Peyer's patch (tissue), 4 donors: Measurements from ENCODE around the gene HCAR3.
"Not testable (repeated sequence)": the region's sequence is repeated elsewhere in the genome, so short reads cannot be mapped to it uniquely, and the experiment has no call there.

Experiments
- POLR2A ChIP-seq, 2 donors: fragments of 450-650 bp; IDR thresholded peaks; one replicate each; pipeline ENCODE4 v1.5.1; 2017; ENCODE audit warnings: antibody characterized with exemption in 2 of 2, mild to moderate bottlenecking in 2 of 2, moderate library complexity in 2 of 2
- TF ChIP-seq, protein P1 (sequence below), 6 experiments: fragments of 450-650 bp in 4 of 6; fragments of 200-600 bp in 2 of 6; sonication (generic) in 1 of 6; IDR thresholded peaks; one replicate each; pipeline ENCODE4 v1.5.1; 2017 to 2019; ENCODE audit warnings: antibody characterized with exemption in 6 of 6, mild to moderate bottlenecking in 3 of 6, moderate library complexity in 1 of 6

DNA sequence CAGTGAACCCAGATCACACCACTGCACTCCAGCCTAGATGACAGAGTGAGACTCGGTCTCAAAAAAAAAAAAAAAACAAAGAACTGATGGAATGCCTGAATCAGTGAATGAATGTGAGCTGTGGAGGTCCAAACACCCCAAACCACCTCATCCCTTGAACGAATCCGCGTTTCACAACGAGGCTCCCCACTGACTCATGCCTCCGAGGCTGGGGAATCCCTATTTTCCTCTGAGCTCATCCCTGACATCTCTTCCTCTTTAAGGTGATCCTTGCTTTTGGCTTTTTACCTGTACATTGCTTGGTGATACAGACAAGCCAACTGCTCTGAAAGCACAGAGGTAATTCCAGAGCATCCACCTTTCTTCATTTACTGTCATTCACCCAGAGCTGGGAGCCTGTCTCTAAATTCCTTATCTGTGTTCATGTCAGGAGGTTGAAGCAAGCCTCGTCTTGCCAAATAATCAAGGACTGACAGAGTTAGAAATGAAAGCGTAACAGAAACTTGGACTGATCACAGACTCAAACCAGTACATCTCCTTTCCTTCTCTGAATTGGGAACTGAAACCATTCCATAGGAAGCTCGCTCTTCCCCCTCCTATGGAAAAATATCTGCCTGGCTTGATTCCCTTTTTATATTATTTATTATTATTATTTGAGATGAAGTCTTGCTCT is 16.4 kb downstream of the HCAR3 start:
- TF ChIP-seq, protein P1, sequence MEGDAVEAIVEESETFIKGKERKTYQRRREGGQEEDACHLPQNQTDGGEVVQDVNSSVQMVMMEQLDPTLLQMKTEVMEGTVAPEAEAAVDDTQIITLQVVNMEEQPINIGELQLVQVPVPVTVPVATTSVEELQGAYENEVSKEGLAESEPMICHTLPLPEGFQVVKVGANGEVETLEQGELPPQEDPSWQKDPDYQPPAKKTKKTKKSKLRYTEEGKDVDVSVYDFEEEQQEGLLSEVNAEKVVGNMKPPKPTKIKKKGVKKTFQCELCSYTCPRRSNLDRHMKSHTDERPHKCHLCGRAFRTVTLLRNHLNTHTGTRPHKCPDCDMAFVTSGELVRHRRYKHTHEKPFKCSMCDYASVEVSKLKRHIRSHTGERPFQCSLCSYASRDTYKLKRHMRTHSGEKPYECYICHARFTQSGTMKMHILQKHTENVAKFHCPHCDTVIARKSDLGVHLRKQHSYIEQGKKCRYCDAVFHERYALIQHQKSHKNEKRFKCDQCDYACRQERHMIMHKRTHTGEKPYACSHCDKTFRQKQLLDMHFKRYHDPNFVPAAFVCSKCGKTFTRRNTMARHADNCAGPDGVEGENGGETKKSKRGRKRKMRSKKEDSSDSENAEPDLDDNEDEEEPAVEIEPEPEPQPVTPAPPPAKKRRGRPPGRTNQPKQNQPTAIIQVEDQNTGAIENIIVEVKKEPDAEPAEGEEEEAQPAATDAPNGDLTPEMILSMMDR (IDR thresholded peaks at IDR 0.05) = not testable (repeated sequence)
- TF ChIP-seq POLR2A (IDR thresholded peaks at IDR 0.05) = not testable (repeated sequence)
